ENCODE data around the gene CCDC97. TPM values are rescaled to one million over a fixed set of nuclear protein-coding genes. Genes with fewer than 3 reads are reported as not detected.

The CCDC97 gene
- total and polyA plus RNA-seq, 2 of the 8 experiments (the other 6 are each of a cell fraction or from before 2014, with no cell fraction given): 19.8 to 27.1 TPM

DNA sequence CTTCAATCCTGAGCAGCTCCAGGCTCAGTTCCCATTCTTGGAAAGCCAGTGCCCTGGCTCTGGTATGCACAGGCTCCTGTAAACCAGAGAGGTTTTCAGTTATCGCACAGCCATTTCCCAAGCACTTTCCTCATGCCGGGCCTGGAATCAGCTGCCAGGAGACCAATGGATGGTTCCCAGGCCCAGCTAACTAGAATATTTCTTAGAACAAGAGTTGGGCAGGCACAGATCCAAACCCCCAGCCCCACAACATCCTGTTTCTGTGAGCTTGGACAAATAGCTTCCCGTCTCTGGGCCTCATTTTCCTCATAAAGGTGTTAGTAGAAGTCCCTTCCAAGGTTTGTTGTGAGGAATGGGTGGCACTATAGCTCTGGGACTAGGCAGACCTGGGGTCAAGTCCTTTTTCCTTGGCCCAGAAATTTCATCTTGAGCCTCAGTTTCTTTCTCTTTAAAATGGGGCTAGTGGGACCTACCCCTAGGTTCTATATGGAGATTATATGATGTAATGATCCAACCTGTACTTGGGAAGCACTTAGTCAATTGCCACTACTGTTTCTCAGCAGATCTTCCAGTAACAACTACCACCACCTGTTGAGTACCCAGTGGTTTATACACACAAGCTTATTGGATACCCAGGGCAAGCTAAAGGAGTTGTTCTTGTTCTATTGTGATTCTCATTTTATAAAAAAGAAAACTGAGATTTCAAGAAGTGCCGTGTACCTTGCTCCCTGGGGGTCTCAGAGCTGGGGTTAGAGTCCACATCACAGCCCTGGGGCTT is 5.1 kb upstream of the CCDC97 start (continued):
- TF ChIP-seq, protein P1, sequence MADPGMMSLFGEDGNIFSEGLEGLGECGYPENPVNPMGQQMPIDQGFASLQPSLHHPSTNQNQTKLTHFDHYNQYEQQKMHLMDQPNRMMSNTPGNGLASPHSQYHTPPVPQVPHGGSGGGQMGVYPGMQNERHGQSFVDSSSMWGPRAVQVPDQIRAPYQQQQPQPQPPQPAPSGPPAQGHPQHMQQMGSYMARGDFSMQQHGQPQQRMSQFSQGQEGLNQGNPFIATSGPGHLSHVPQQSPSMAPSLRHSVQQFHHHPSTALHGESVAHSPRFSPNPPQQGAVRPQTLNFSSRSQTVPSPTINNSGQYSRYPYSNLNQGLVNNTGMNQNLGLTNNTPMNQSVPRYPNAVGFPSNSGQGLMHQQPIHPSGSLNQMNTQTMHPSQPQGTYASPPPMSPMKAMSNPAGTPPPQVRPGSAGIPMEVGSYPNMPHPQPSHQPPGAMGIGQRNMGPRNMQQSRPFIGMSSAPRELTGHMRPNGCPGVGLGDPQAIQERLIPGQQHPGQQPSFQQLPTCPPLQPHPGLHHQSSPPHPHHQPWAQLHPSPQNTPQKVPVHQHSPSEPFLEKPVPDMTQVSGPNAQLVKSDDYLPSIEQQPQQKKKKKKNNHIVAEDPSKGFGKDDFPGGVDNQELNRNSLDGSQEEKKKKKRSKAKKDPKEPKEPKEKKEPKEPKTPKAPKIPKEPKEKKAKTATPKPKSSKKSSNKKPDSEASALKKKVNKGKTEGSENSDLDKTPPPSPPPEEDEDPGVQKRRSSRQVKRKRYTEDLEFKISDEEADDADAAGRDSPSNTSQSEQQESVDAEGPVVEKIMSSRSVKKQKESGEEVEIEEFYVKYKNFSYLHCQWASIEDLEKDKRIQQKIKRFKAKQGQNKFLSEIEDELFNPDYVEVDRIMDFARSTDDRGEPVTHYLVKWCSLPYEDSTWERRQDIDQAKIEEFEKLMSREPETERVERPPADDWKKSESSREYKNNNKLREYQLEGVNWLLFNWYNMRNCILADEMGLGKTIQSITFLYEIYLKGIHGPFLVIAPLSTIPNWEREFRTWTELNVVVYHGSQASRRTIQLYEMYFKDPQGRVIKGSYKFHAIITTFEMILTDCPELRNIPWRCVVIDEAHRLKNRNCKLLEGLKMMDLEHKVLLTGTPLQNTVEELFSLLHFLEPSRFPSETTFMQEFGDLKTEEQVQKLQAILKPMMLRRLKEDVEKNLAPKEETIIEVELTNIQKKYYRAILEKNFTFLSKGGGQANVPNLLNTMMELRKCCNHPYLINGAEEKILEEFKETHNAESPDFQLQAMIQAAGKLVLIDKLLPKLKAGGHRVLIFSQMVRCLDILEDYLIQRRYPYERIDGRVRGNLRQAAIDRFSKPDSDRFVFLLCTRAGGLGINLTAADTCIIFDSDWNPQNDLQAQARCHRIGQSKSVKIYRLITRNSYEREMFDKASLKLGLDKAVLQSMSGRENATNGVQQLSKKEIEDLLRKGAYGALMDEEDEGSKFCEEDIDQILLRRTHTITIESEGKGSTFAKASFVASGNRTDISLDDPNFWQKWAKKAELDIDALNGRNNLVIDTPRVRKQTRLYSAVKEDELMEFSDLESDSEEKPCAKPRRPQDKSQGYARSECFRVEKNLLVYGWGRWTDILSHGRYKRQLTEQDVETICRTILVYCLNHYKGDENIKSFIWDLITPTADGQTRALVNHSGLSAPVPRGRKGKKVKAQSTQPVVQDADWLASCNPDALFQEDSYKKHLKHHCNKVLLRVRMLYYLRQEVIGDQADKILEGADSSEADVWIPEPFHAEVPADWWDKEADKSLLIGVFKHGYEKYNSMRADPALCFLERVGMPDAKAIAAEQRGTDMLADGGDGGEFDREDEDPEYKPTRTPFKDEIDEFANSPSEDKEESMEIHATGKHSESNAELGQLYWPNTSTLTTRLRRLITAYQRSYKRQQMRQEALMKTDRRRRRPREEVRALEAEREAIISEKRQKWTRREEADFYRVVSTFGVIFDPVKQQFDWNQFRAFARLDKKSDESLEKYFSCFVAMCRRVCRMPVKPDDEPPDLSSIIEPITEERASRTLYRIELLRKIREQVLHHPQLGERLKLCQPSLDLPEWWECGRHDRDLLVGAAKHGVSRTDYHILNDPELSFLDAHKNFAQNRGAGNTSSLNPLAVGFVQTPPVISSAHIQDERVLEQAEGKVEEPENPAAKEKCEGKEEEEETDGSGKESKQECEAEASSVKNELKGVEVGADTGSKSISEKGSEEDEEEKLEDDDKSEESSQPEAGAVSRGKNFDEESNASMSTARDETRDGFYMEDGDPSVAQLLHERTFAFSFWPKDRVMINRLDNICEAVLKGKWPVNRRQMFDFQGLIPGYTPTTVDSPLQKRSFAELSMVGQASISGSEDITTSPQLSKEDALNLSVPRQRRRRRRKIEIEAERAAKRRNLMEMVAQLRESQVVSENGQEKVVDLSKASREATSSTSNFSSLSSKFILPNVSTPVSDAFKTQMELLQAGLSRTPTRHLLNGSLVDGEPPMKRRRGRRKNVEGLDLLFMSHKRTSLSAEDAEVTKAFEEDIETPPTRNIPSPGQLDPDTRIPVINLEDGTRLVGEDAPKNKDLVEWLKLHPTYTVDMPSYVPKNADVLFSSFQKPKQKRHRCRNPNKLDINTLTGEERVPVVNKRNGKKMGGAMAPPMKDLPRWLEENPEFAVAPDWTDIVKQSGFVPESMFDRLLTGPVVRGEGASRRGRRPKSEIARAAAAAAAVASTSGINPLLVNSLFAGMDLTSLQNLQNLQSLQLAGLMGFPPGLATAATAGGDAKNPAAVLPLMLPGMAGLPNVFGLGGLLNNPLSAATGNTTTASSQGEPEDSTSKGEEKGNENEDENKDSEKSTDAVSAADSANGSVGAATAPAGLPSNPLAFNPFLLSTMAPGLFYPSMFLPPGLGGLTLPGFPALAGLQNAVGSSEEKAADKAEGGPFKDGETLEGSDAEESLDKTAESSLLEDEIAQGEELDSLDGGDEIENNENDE (IDR thresholded peaks at IDR 0.05; ENCODE audit: insufficient replicate concordance, low read length): no peak
- TF ChIP-seq EGR1 (IDR thresholded peaks at IDR 0.05; ENCODE audit: borderline replicate concordance, low read depth, low read length) (no peak), RNF2 (IDR thresholded peaks at IDR 0.05; ENCODE audit: borderline replicate concordance, low read depth, low read length, missing control alignments, poor library complexity, severe bottlenecking) (no peak)

All from H1 (cell line).